GM12873 (cell line): ENCODE measurements around the gene RGS14.
A peak's percentile ranks its signal among the peaks of the same experiment; 100 is the strongest.

Experiments used
- CTCF ChIP-seq: IDR thresholded peaks from 2 replicates; pipeline ENCODE4 v1.5.1; 2012; ENCODE audit warnings: low read depth, mild to moderate bottlenecking, moderate library complexity, low read length, control low read depth; ENCODE audit not compliant: insufficient read depth; ENCODE audit errors: missing control alignments

RGS14 gene

GRCh38 chr5:177396807-177397206 is 39.1 kb downstream of the RGS14 start:
- no peak for TF ChIP-seq CTCF

- TF ChIP-seq CTCF, result no peak
These were observed 40.2 kb downstream of the RGS14 start for GRCh38 chr5:177397875-177398390.

- no peak for TF ChIP-seq CTCF
These were observed 42.5 kb downstream of the RGS14 start, which contains the start of gene PFN3 for GRCh38 chr5:177399997-177400868. Gene PFN3 (minus strand): TSS chr5:177400661. CDS start chr5:177400576, 85 bp downstream.

GRCh38 chr5:177402271-177403043 is 44.7 kb downstream of the RGS14 start:
- peak; percentile 55 for TF ChIP-seq CTCF

- TF ChIP-seq CTCF, result peak; percentile 9
These were observed 45.5 kb downstream of the RGS14 start for GRCh38 chr5:177403102-177403791.

- TF ChIP-seq CTCF, result peak; percentile 88
These were observed 46.3 kb downstream of the RGS14 start for GRCh38 chr5:177403792-177404640.
